Stimulated activated naive CD8-positive, alpha-beta T cell treated with anti-CD3 and anti-CD28 coated beads, Interleukin-15, amount 100 ng/mL, for 72 hours (primary cell): ENCODE data around the gene FZD4.
"Not testable (repeated sequence)": the region's sequence is repeated elsewhere in the genome, so short reads cannot be mapped to it uniquely, and the experiment has no call there.

Source experiments
- ATAC-seq: fragments of 150-1000 bp; cut with Tn5 transposase; 2 replicates; pipeline ENCODE4 v1.10.0; 2021; ENCODE audit warnings: mild to moderate bottlenecking, moderate library complexity
- DNase-seq, 2 donors: peaks; one replicate each; pipeline ENCODE4 v3.0.0; 2021 to 2022
- H3K27ac Mint-ChIP-seq, 2 donors: one replicate each; pipeline ENCODE4 v1.8.0; 2022; ENCODE audit warnings: mild to moderate bottlenecking in 2 of 2, mixed read lengths in 2 of 2, moderate library complexity in 2 of 2
- H3K27me3 Mint-ChIP-seq: one replicate; pipeline ENCODE4 v1.8.0; 2022; ENCODE audit warnings: mixed read lengths
- H3K4me1 Mint-ChIP-seq: one replicate; pipeline ENCODE4 v1.8.0; 2022; ENCODE audit warnings: mild to moderate bottlenecking, mixed read lengths
- H3K4me3 Mint-ChIP-seq, 2 donors: one replicate each; pipeline ENCODE4 v1.8.0; 2022; ENCODE audit warnings: mild to moderate bottlenecking in 2 of 2, mixed read lengths in 2 of 2, moderate library complexity in 1 of 2
- H3K9me3 Mint-ChIP-seq, 2 donors: one replicate each; pipeline ENCODE4 v1.8.0; 2022; ENCODE audit warnings: mixed read lengths in 2 of 2

FZD4 gene

GRCh38 chr11:86933891-86934581 is 21.2 kb downstream of the FZD4 start:
- ATAC-seq (no peak), DNase-seq (no peak)

GRCh38 chr11:86932924-86933875 is 22.0 kb downstream of the FZD4 start:
- Mint-ChIP-seq H3K9me3 (no peaks in the 10 kb centered on the region), H3K4me3 (no peak overlapping the region), H3K4me1 (peaks cover 7% of the 10 kb centered on the region), H3K27ac (no peak overlapping the region), H3K27me3 (peaks cover 6% of the 10 kb centered on the region)
- no peak for DNase-seq
- ATAC-seq = no peak

More at GRCh38 chr11:86933891-86934581, 21.2 kb downstream of the FZD4 start:
- no peaks in the 10 kb centered on the region for H3K9me3 Mint-ChIP-seq
- no peak overlapping the region for H3K27ac Mint-ChIP-seq
- no peak overlapping the region for H3K4me3 Mint-ChIP-seq
- H3K4me1 Mint-ChIP-seq = peaks cover 7% of the 10 kb centered on the region
- peaks cover 11% of the 10 kb centered on the region for H3K27me3 Mint-ChIP-seq

- no peak overlapping the region for H3K27ac Mint-ChIP-seq
- H3K9me3 Mint-ChIP-seq = no peaks in the 10 kb centered on the region
- H3K4me3 Mint-ChIP-seq = no peak overlapping the region
- no peak for DNase-seq
- no peaks in the 10 kb centered on the region for H3K27me3 Mint-ChIP-seq
- ATAC-seq = no peak
- H3K4me1 Mint-ChIP-seq = peaks cover 7% of the 10 kb centered on the region
These were observed 23.0 kb downstream of the FZD4 start for GRCh38 chr11:86932259-86932585.

GRCh38 chr11:86931548-86932258 is 23.5 kb downstream of the FZD4 start:
- Mint-ChIP-seq H3K27me3 (no peaks in the 10 kb centered on the region), H3K4me1 (peaks cover 7% of the 10 kb centered on the region), H3K4me3 (no peak overlapping the region), H3K27ac (no peak overlapping the region), H3K9me3 (no peaks in the 10 kb centered on the region)
- ATAC-seq (peak; percentile 70), DNase-seq (no peak)

GRCh38 chr11:86930957-86931547 is 24.1 kb downstream of the FZD4 start:
- Mint-ChIP-seq H3K4me1 (peaks cover 7% of the 10 kb centered on the region), H3K27me3 (no peaks in the 10 kb centered on the region), H3K9me3 (no peaks in the 10 kb centered on the region), H3K4me3 (no peak overlapping the region), H3K27ac (no peak overlapping the region)
- no peak for DNase-seq
- no peak for ATAC-seq

- no peak for ATAC-seq
- Mint-ChIP-seq H3K4me1 (peaks cover 3% of the 10 kb centered on the region), H3K27ac (no peak overlapping the region), H3K27me3 (no peaks in the 10 kb centered on the region), H3K9me3 (no peaks in the 10 kb centered on the region), H3K4me3 (no peak overlapping the region)
- no peak for DNase-seq
These were observed 28.2 kb downstream of the FZD4 start for GRCh38 chr11:86926975-86927374.

GRCh38 chr11:86923999-86924766 is 31.0 kb downstream of the FZD4 start:
- Mint-ChIP-seq H3K27ac (no peak overlapping the region), H3K27me3 (no peaks in the 10 kb centered on the region), H3K4me1 (no peaks in the 10 kb centered on the region), H3K9me3 (no peaks in the 10 kb centered on the region), H3K4me3 (no peak overlapping the region)
- no peak for DNase-seq
- no peak for ATAC-seq

- no peaks in the 10 kb centered on the region for H3K27me3 Mint-ChIP-seq
- H3K4me1 Mint-ChIP-seq = no peaks in the 10 kb centered on the region
- ATAC-seq = no peak
- H3K9me3 Mint-ChIP-seq = no peaks in the 10 kb centered on the region
- DNase-seq = no peak
- no peak overlapping the region for H3K27ac Mint-ChIP-seq
- H3K4me3 Mint-ChIP-seq = no peak overlapping the region
These were observed 33.0 kb downstream of the FZD4 start for GRCh38 chr11:86922225-86922624.

- peak in 1 of 2 donors; percentile 10 for DNase-seq
- Mint-ChIP-seq H3K4me3 (no peak overlapping the region), H3K4me1 (no peaks in the 10 kb centered on the region), H3K27me3 (peaks cover 5% of the 10 kb centered on the region), H3K27ac (no peak overlapping the region), H3K9me3 (no peaks in the 10 kb centered on the region)
- ATAC-seq = no peak
These were observed 35.5 kb downstream of the FZD4 start for GRCh38 chr11:86919557-86920210.

GRCh38 chr11:86918973-86919372 is 36.2 kb downstream of the FZD4 start:
- ATAC-seq = no peak

GRCh38 chr11:86918496-86918895 is 36.7 kb downstream of the FZD4 start:
- no peaks in the 10 kb centered on the region for H3K9me3 Mint-ChIP-seq
- H3K4me3 Mint-ChIP-seq = no peak overlapping the region
- DNase-seq = no peak
- no peak for ATAC-seq
- peaks cover 16% of the 10 kb centered on the region for H3K27me3 Mint-ChIP-seq
- no peak overlapping the region for H3K27ac Mint-ChIP-seq
- H3K4me1 Mint-ChIP-seq = no peaks in the 10 kb centered on the region

More at GRCh38 chr11:86918973-86919372, 36.2 kb downstream of the FZD4 start:
- DNase-seq = no peak
- H3K9me3 Mint-ChIP-seq = no peaks in the 10 kb centered on the region
- H3K4me1 Mint-ChIP-seq = no peaks in the 10 kb centered on the region
- no peak overlapping the region for H3K4me3 Mint-ChIP-seq
- H3K27ac Mint-ChIP-seq = no peak overlapping the region
- H3K27me3 Mint-ChIP-seq = peaks cover 11% of the 10 kb centered on the region

GRCh38 chr11:86917589-86917988 is 37.6 kb downstream of the FZD4 start:
- Mint-ChIP-seq H3K27me3 (peaks cover 19% of the 10 kb centered on the region), H3K4me3 (no peak overlapping the region), H3K27ac (no peak overlapping the region), H3K9me3 (no peaks in the 10 kb centered on the region), H3K4me1 (no peaks in the 10 kb centered on the region)
- DNase-seq = no peak
- no peak for ATAC-seq

GRCh38 chr11:86916330-86916729 is 38.9 kb downstream of the FZD4 start:
- DNase-seq = no peak
- no peaks in the 10 kb centered on the region for H3K4me1 Mint-ChIP-seq
- H3K27ac Mint-ChIP-seq = no peak overlapping the region
- H3K9me3 Mint-ChIP-seq = no peaks in the 10 kb centered on the region
- H3K4me3 Mint-ChIP-seq = no peak overlapping the region
- peaks cover 19% of the 10 kb centered on the region for H3K27me3 Mint-ChIP-seq
- no peak for ATAC-seq

GRCh38 chr11:86915850-86916249 is 39.3 kb downstream of the FZD4 start:
- not testable (repeated sequence) for DNase-seq, ATAC-seq, H3K4me1 Mint-ChIP-seq, H3K27ac Mint-ChIP-seq, H3K4me3 Mint-ChIP-seq, H3K9me3 Mint-ChIP-seq
- H3K27me3 Mint-ChIP-seq = peaks cover 19% of the 10 kb centered on the region
